ENCODE data around the gene GAREM1. TPM values are rescaled to one million over a fixed set of nuclear protein-coding genes. Genes with fewer than 3 reads are reported as not detected.

The GAREM1 gene
- total RNA-seq, 1 donor from 2014 or later: 5.1 TPM

DNA sequence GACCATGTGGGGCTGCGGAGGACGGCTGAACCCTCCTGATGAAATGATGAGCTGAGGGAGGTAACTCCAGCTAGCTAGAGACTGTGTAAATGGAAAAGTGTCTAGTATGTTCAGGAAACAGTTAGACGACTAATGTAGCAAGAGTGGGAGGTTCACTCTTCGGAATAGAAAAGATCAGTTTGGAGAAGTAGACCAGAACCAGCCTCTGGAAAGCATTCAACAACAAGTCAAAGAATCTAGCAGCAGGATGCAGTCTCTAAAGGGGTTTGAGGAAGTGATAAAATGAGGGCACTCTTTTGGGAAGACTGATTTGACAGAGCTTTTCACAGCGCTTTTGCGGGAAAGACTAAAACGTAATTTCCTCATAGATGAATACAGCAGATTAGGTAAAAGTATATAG is 79.6 kb downstream of the GAREM1 start:
- Histone ChIP-seq H3K36me3 (no peaks in the 10 kb centered on the region), H3K4me2 (no peak overlapping the region), H3K4me3 (no peak overlapping the region), H3K79me2 (ENCODE audit: low read depth) (no peaks in the 10 kb centered on the region), H2AFZ (replicated peaks) (no peak overlapping the region), H3K27me3 (no peaks in the 10 kb centered on the region), H3K9ac (no peak overlapping the region), H3K9me3 (ENCODE audit: low read depth) (no peaks in the 10 kb centered on the region), H3K4me1 (no peaks in the 10 kb centered on the region), H4K20me1 (ENCODE audit: low read depth) (no peaks in the 10 kb centered on the region), H3F3A (ENCODE audit: low read depth) (no peaks in the 10 kb centered on the region), H3K27ac (no peak overlapping the region)
- DNase-seq (ENCODE audit: low spot score): no peak
- no peak overlapping the region for H3K4me3 Mint-ChIP-seq
- H3K27me3 Mint-ChIP-seq (ENCODE audit: insufficient read depth, low read depth): no peaks in the 10 kb centered on the region
- TF ChIP-seq, protein P1, sequence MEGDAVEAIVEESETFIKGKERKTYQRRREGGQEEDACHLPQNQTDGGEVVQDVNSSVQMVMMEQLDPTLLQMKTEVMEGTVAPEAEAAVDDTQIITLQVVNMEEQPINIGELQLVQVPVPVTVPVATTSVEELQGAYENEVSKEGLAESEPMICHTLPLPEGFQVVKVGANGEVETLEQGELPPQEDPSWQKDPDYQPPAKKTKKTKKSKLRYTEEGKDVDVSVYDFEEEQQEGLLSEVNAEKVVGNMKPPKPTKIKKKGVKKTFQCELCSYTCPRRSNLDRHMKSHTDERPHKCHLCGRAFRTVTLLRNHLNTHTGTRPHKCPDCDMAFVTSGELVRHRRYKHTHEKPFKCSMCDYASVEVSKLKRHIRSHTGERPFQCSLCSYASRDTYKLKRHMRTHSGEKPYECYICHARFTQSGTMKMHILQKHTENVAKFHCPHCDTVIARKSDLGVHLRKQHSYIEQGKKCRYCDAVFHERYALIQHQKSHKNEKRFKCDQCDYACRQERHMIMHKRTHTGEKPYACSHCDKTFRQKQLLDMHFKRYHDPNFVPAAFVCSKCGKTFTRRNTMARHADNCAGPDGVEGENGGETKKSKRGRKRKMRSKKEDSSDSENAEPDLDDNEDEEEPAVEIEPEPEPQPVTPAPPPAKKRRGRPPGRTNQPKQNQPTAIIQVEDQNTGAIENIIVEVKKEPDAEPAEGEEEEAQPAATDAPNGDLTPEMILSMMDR (IDR thresholded peaks at IDR 0.05): no peak
- TF ChIP-seq EZH2 (IDR thresholded peaks at IDR 0.05) (no peak), EZH2phosphoT487 (IDR thresholded peaks at IDR 0.05) (no peak)
- H3K4me1 Mint-ChIP-seq: peaks cover 12% of the 10 kb centered on the region
- H3K9me3 Mint-ChIP-seq: peaks cover 6% of the 10 kb centered on the region
- H3K27ac Mint-ChIP-seq: no peak overlapping the region
- H3K36me3 Mint-ChIP-seq: peaks cover 16% of the 10 kb centered on the region

DNA sequence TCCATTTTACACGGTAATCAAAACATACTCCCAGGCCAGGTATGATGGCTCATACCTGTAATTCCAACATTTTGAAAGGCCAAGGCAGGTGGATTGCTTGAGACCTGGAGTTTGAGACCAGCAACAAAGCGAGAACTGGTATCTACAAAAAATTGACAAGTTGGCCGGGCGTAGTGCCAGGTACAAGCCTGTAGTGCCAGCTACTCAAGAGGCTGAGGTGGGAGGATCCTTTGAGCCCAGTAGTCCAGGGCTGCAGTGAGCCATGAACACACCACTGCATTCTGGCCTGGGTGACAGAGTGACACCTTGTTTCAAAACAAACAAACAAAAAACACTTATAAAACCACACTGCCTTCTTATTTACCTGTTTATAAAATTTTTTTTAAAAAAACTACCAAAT is 80.8 kb downstream of the GAREM1 start:
- DNase-seq (ENCODE audit: low spot score): no peak
- no peaks in the 10 kb centered on the region for H3K9me3 Mint-ChIP-seq
- H3K36me3 Mint-ChIP-seq: peaks cover 10% of the 10 kb centered on the region

DNA sequence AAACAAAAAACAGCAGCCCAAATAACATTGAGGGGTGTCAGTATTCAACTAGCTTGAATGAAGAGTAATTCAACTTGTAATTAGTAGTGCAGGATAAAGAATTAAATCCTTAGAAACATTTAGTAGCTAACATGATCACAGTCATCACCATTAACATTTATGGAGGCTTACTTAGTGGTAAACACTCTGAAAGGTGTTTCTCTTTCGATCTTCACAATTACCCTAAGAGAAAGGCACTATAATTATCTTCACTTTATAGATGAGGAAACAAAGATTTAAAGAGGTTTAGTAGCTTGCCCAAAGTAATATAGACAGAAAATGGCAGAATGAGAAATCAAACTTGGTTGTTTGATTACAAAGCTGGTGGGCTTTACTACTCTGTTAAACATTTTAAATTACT is 81.5 kb downstream of the GAREM1 start:
- Mint-ChIP-seq H3K36me3 (peaks cover 10% of the 10 kb centered on the region), H3K4me3 (no peak overlapping the region), H3K9me3 (no peaks in the 10 kb centered on the region), H3K27ac (no peak overlapping the region), H3K27me3 (ENCODE audit: insufficient read depth, low read depth) (no peaks in the 10 kb centered on the region), H3K4me1 (peaks cover 16% of the 10 kb centered on the region)
- no peak overlapping the region for H2AFZ ChIP-seq (replicated peaks)
- no peak for DNase-seq (ENCODE audit: low spot score)
- no peak for TF ChIP-seq EZH2phosphoT487 (IDR thresholded peaks at IDR 0.05)
- no peak for TF ChIP-seq EZH2 (IDR thresholded peaks at IDR 0.05)
- TF ChIP-seq, protein P1 (IDR thresholded peaks at IDR 0.05): no peak
- H3K9ac ChIP-seq: no peak overlapping the region
- H4K20me1 ChIP-seq (ENCODE audit: low read depth): no peaks in the 10 kb centered on the region
- H3K4me1 ChIP-seq: no peaks in the 10 kb centered on the region
- H3K36me3 ChIP-seq: no peaks in the 10 kb centered on the region
- H3K9me3 ChIP-seq (ENCODE audit: low read depth): no peaks in the 10 kb centered on the region
- no peak overlapping the region for H3K4me2 ChIP-seq
- H3K79me2 ChIP-seq (ENCODE audit: low read depth): no peaks in the 10 kb centered on the region
- H3K27ac ChIP-seq: no peak overlapping the region
- H3K27me3 ChIP-seq: no peaks in the 10 kb centered on the region
- H3F3A ChIP-seq (ENCODE audit: low read depth): no peaks in the 10 kb centered on the region
- no peak overlapping the region for H3K4me3 ChIP-seq

More for the DNA sequence above, 80.8 kb downstream of the GAREM1 start:
- no peak overlapping the region for H3K4me3 Mint-ChIP-seq
- no peak overlapping the region for H3K27ac Mint-ChIP-seq
- no peaks in the 10 kb centered on the region for H3K9me3 ChIP-seq (ENCODE audit: low read depth)
- H3K79me2 ChIP-seq (ENCODE audit: low read depth): no peaks in the 10 kb centered on the region
- no peaks in the 10 kb centered on the region for H3F3A ChIP-seq (ENCODE audit: low read depth)
- TF ChIP-seq EZH2 (IDR thresholded peaks at IDR 0.05): no peak
- no peak for TF ChIP-seq EZH2phosphoT487 (IDR thresholded peaks at IDR 0.05)
- TF ChIP-seq, protein P1 (IDR thresholded peaks at IDR 0.05): no peak
- H3K4me1 Mint-ChIP-seq: peaks cover 16% of the 10 kb centered on the region
- no peaks in the 10 kb centered on the region for H3K4me1 ChIP-seq
- H2AFZ ChIP-seq (replicated peaks): no peak overlapping the region
- no peak overlapping the region for H3K4me2 ChIP-seq
- H4K20me1 ChIP-seq (ENCODE audit: low read depth): no peaks in the 10 kb centered on the region
- no peak overlapping the region for H3K27ac ChIP-seq
- H3K9ac ChIP-seq: no peak overlapping the region
- no peaks in the 10 kb centered on the region for H3K27me3 Mint-ChIP-seq (ENCODE audit: insufficient read depth, low read depth)
- H3K4me3 ChIP-seq: no peak overlapping the region
- H3K27me3 ChIP-seq: no peaks in the 10 kb centered on the region
- no peaks in the 10 kb centered on the region for H3K36me3 ChIP-seq

Measured in neural progenitor cell (in vitro differentiated cells).